RWPE1 (cell line): ENCODE measurements around the gene ANLN.
"Not testable (repeated sequence)": the region's sequence is repeated elsewhere in the genome, so short reads cannot be mapped to it uniquely, and the experiment has no call there.

Experiments
- CTCF ChIA-PET: fragments of 350-600 bp; sonication (Branson Sonifier 250); formaldehyde crosslinking; extraction: SDS; loops from one replicate; lab custom pipeline; 2021; lab: Yijun Ruan, JAX
- POLR2A ChIA-PET: fragments of 400-600 bp; formaldehyde crosslinking; extraction: SDS; loops from one replicate; lab custom pipeline; 2020; ENCODE audit warnings: antibody characterized with exemption; ENCODE audit not compliant: low non-redundant PET; lab: Yijun Ruan, JAX
- DNase-seq: peaks from one replicate; pipeline ENCODE4 v3.0.0; 2012; ENCODE audit warnings: low spot score
- H3K27ac ChIP-seq: fragments of 450-650 bp; 2 replicates; pipeline ENCODE4 v1.5.1; 2017
- TF ChIP-seq, protein P1 (sequence below): fragments of 450-650 bp; conservative IDR thresholded peaks from 2 replicates; pipeline ENCODE4 v1.5.1; 2017; ENCODE audit warnings: low read depth, mild to moderate bottlenecking

Gene ANLN

DNA sequence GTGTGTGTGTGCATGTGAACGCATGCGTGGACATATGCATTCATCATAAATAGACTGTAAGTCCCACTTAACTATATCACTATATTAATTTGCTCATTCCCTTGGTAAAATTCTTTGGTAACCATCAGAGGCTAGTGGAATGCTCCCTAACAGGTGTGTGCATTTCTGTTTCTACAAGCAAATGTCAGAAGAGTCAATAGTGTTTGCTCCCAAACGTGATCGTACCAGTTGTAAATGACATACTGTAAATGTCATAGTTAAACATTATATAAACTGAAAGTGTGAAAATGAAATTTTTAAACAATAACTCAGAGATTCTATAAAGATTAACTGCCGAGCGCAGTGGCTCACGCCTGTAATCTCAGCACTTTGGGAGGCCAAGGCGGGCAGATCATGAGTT is 94.6 kb downstream of the ANLN start:
- no peak overlapping the region for H3K27ac ChIP-seq
- ChIA-PET CTCF (interaction anchor here (1.4 kb wide), 1 partner anchor 698 kb away, joined by 3 read pairs; no protein-coding TSS in a partner anchor), POLR2A (no interaction called here)
- TF ChIP-seq, protein P1, sequence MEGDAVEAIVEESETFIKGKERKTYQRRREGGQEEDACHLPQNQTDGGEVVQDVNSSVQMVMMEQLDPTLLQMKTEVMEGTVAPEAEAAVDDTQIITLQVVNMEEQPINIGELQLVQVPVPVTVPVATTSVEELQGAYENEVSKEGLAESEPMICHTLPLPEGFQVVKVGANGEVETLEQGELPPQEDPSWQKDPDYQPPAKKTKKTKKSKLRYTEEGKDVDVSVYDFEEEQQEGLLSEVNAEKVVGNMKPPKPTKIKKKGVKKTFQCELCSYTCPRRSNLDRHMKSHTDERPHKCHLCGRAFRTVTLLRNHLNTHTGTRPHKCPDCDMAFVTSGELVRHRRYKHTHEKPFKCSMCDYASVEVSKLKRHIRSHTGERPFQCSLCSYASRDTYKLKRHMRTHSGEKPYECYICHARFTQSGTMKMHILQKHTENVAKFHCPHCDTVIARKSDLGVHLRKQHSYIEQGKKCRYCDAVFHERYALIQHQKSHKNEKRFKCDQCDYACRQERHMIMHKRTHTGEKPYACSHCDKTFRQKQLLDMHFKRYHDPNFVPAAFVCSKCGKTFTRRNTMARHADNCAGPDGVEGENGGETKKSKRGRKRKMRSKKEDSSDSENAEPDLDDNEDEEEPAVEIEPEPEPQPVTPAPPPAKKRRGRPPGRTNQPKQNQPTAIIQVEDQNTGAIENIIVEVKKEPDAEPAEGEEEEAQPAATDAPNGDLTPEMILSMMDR: no peak
- DNase-seq: no peak

GRCh38 chr7:36486336-36486735 is 96.7 kb downstream of the ANLN start:
- no peak overlapping the region for H3K27ac ChIP-seq
- no peak for DNase-seq
- TF ChIP-seq, protein P1: no peak
- ChIA-PET POLR2A (no interaction called here), CTCF (interaction anchor here (0.6 to 1.4 kb wide), 4 partner anchors 12 to 835 kb away, joined by 3 to 10 read pairs (median 4); no protein-coding TSS in a partner anchor)

- no peak overlapping the region for H3K27ac ChIP-seq
- CTCF ChIA-PET: interaction anchor here (0.5 to 1.6 kb wide), 26 partner anchors 9 to 713 kb away, joined by 3 to 44 read pairs (median 3); no protein-coding TSS in a partner anchor
- DNase-seq: peak; percentile 60
- TF ChIP-seq, protein P1: peak; percentile 84
- POLR2A ChIA-PET: no interaction called here
These were observed 98.2 kb downstream of the ANLN start for GRCh38 chr7:36487756-36488336.

- H3K27ac ChIP-seq, POLR2A ChIA-PET, DNase-seq: not testable (repeated sequence)
- CTCF ChIA-PET: interaction anchor here (0.7 to 1.0 kb wide), 5 partner anchors 48 to 782 kb away, joined by 3 to 5 read pairs (median 3); no protein-coding TSS in a partner anchor
These were observed 99.0 kb downstream of the ANLN start for GRCh38 chr7:36488672-36489071.

DNA sequence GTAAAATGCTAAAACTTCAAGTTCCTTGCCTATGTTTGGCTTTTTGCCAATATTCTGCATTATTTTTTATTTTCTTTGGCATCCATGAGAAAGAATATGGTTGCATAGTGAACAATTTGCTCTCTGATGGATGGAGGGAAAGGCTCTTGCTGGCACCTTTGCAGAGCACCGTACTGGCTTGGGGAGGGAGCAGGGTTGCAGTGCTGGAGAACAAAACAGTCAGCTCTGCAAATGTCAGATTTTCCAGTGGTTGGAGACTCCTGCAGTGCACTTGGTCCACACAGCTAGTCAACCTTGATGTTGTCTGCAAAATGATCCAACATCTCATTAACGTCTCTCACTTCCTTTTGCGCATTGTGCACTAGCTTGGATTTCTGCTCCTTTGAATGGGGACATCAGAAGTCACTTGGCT is 100.8 kb downstream of the ANLN start:
- ChIA-PET POLR2A (no interaction called here), CTCF (no interaction called here)
- no peak overlapping the region for H3K27ac ChIP-seq
- no peak for DNase-seq
- TF ChIP-seq, protein P1: no peak

GRCh38 chr7:36491317-36491716 is 101.7 kb downstream of the ANLN start:
- ChIA-PET POLR2A (no interaction called here), CTCF (no interaction called here)
- no peak for DNase-seq
- TF ChIP-seq, protein P1: no peak
- H3K27ac ChIP-seq: no peak overlapping the region

DNA sequence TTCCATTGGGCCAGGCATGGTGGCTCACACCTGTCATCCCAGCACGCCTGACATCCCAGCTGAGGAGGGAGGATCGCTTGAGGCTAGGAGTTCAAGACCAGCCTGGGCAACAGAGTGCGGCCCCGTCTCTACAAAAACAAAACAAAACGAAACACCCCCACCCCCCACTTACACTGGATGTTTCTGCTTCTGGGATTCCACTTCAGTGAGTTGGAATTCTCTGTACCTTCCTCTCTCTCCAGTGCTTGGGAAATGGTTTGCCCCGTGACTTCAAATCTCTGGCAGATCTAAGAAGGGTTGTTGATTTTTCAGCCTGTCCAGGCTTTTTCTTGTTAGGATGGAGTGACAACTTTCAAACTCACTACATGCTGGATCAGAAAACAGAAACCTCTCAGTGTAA is 106.9 kb downstream of the ANLN start:
- H3K27ac ChIP-seq: peak overlapping the region; percentile 54
- ChIA-PET CTCF (interaction anchor here (1.1 kb wide), 1 partner anchor 9 kb away, joined by 3 read pairs; no protein-coding TSS in a partner anchor), POLR2A (no interaction called here)
- TF ChIP-seq, protein P1: no peak
- DNase-seq: no peak

DNA sequence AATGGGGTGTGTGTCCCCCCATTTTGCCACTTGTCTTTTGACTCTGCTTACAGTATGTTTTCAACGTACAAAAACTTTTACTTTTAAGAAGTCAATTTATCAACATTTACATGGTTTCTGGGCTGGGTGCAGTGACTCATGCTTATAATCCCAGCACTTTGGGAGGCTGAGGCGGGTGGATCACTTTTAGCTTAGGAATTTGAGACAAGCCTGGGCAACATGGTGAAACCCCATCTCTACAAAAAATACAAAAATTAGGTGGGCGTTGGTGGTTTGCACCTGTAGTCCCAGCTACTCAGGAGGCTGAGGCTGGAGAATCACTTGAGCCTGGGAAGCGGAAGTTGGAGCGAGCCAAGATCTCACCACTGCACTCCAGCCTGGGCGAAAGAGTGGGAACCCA is 107.5 kb downstream of the ANLN start:
- H3K27ac ChIP-seq: peak overlapping the region; percentile 75
- CTCF ChIA-PET: interaction anchor here (0.7 to 1.5 kb wide), 3 partner anchors 9 to 342 kb away, joined by 3 read pairs; no protein-coding TSS in a partner anchor
- POLR2A ChIA-PET: not testable (repeated sequence)
- peak; percentile 56 for DNase-seq
